Smooth muscle cell (in vitro differentiated cells): ENCODE results near the gene XPO6. TPM values are rescaled to one million over a fixed set of nuclear protein-coding genes. Genes with fewer than 3 reads are reported as not detected.

ENCODE experiments used
- DNase-seq: peaks from one replicate; lab custom pipeline; 2025; ENCODE audit not compliant: unreplicated experiment; lab: John Stamatoyannopoulos, UW
- H2AFZ ChIP-seq: fragments of 200-600 bp; sonication (generic); 2 replicates; pipeline ENCODE4 v1.6.0; 2016; ENCODE audit warnings: antibody characterized with exemption, low read depth, mild to moderate bottlenecking
- H3F3A ChIP-seq: fragments of 200-600 bp; sonication (generic); 2 replicates; pipeline ENCODE4 v1.6.0; 2017; ENCODE audit warnings: antibody characterized with exemption, low read depth
- H3K27ac ChIP-seq: fragments of 200-600 bp; sonication (generic); 2 replicates; pipeline ENCODE4 v1.5.1; 2016; ENCODE audit warnings: low read depth, mild to moderate bottlenecking
- H3K27me3 ChIP-seq: fragments of 200-600 bp; sonication (generic); 2 replicates; pipeline ENCODE4 v1.6.1; 2016; ENCODE audit warnings: low read depth, mild to moderate bottlenecking
- H3K36me3 ChIP-seq: fragments of 200-600 bp; sonication (generic); 2 replicates; pipeline ENCODE4 v1.5.1; 2016; ENCODE audit warnings: low read depth
- H3K4me1 ChIP-seq: fragments of 200-600 bp; sonication (generic); 2 replicates; pipeline ENCODE4 v1.5.1; 2016; ENCODE audit warnings: low read depth
- H3K4me2 ChIP-seq: fragments of 200-600 bp; sonication (generic); 2 replicates; pipeline ENCODE4 v1.6.0; 2016; ENCODE audit warnings: mild to moderate bottlenecking
- H3K4me3 ChIP-seq: fragments of 200-600 bp; sonication (generic); 2 replicates; pipeline ENCODE4 v1.5.1; 2016; ENCODE audit warnings: mild to moderate bottlenecking
- H3K79me2 ChIP-seq: fragments of 200-600 bp; sonication (generic); 2 replicates; pipeline ENCODE4 v1.6.0; 2016; ENCODE audit warnings: low read depth, mild to moderate bottlenecking
- H3K9ac ChIP-seq: fragments of 200-600 bp; sonication (generic); 2 replicates; pipeline ENCODE4 v1.6.0; 2016; ENCODE audit warnings: low read depth
- H3K9me3 ChIP-seq: fragments of 200-600 bp; sonication (generic); replicated peaks from 2 replicates; pipeline ENCODE4 v1.5.1; 2016; ENCODE audit warnings: low read depth
- H4K20me1 ChIP-seq: fragments of 200-600 bp; sonication (generic); 2 replicates; pipeline ENCODE4 v1.6.0; 2016; ENCODE audit warnings: low read depth
- CTCF ChIP-seq: fragments of 200-600 bp; sonication (generic); IDR thresholded peaks from 2 replicates; pipeline ENCODE4 v1.5.1; 2017; ENCODE audit warnings: borderline replicate concordance, mild to moderate bottlenecking, antibody characterized with exemption; ENCODE audit not compliant: insufficient read depth, poor library complexity, severe bottlenecking
- WGBS: methylation state at CpG from one replicate; pipeline ENCODE4 v1.1.7; 2016; ENCODE audit warnings: low lambda C conversion rate; 5-methylcytosine and 5-hydroxymethylcytosine counted together
- polyA plus RNA-seq: library from polyadenylated mRNA; unstranded; fragments of >200 nt; fragmentation: Nextera tagmentation; extraction: Ambion mirVana; gene quantifications from 2 replicates; pipeline ENCODE4 v1.2.1, GENCODE V29; 2016
- total RNA-seq: library from RNA; depleted of rRNA; stranded (reverse); fragments of >200 nt; gene quantifications from 2 replicates; pipeline ENCODE4 v1.2.3, GENCODE V29; 2014

XPO6 gene
- total and polyA plus RNA-seq, 2 experiments from 2014 or later, result 42.1 to 82.1 TPM

DNA sequence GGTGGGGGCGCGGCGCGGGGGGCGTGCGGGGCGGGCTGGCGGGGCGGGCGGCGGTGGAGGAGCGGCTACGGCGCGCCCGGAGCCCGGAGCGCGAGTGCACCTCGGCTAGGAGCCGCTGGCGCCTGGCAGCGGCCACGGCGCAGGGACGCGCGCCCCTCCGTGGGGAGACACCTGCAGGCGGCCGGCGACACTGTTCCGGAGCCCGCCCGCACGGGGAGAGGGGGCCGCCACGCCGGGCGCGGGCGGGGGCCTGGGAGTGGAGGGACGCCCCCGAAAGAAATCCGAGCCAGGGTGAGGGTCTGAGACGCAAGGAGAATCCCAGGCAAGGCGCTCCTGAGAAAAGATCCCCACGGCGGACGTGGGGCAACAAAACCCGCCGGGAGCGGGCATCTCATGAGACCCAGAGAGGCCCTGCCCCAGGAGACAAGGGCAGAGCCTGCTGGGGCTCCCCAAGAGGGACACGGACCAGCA is 148.1 kb downstream of the XPO6 start, which contains the start of gene GSG1L:
GSG1L (minus strand) TSS at position 124 of the 471 bp plus-strand sequence. CDS start 290 bp downstream, outside the sequence.
- H3K4me2 ChIP-seq, result peak within 1 kb of the TSS; percentile 78
- H3K27ac ChIP-seq, result no peak within 1 kb of the TSS
- no peak within 1 kb of the TSS for H3K9ac ChIP-seq
- TF ChIP-seq CTCF, result no peak
- 8% methylated on average over 27 of the region's 54 CpGs for WGBS
- H3K27me3 ChIP-seq, result peaks cover 80% of the 10 kb centered on the region
- H2AFZ ChIP-seq, result no peak within 1 kb of the TSS
- H3K4me3 ChIP-seq, result peak within 1 kb of the TSS; percentile 31
- DNase-seq, result no peak
- no peaks in the 10 kb centered on the region for H3K36me3 ChIP-seq
- H4K20me1 ChIP-seq, result no peaks in the 10 kb centered on the region
- H3K79me2 ChIP-seq, result no peaks in the 10 kb centered on the region
- H3K4me1 ChIP-seq, result no peaks in the 10 kb centered on the region
- no peaks in the 10 kb centered on the region for H3F3A ChIP-seq
- H3K9me3 ChIP-seq, result no peaks in the 10 kb centered on the region

GRCh38 chr16:28062847-28063521 is 148.8 kb downstream of the XPO6 start:
- WGBS, result under 1% methylated on average over 48 of the region's 99 CpGs
- no peaks in the 10 kb centered on the region for H3K79me2 ChIP-seq
- no peak overlapping the region for H2AFZ ChIP-seq
- H3K9ac ChIP-seq, result no peak overlapping the region
- H3K9me3 ChIP-seq, result no peaks in the 10 kb centered on the region
- TF ChIP-seq CTCF, result no peak
- no peaks in the 10 kb centered on the region for H3K4me1 ChIP-seq
- H3K36me3 ChIP-seq, result no peaks in the 10 kb centered on the region
- peak overlapping the region; percentile 31 for H3K4me3 ChIP-seq
- H4K20me1 ChIP-seq, result no peaks in the 10 kb centered on the region
- H3F3A ChIP-seq, result no peaks in the 10 kb centered on the region
- H3K4me2 ChIP-seq, result peak overlapping the region; percentile 78
- DNase-seq, result no peak
- peaks cover 80% of the 10 kb centered on the region for H3K27me3 ChIP-seq
- H3K27ac ChIP-seq, result no peak overlapping the region

- H3K4me1 ChIP-seq, result no peaks in the 10 kb centered on the region
- H3K79me2 ChIP-seq, result no peaks in the 10 kb centered on the region
- peak overlapping the region; percentile 78 for H3K4me2 ChIP-seq
Observed at GRCh38 chr16:28062261-28062846, 149.4 kb downstream of the XPO6 start.

More at GRCh38 chr16:28062261-28062846, 149.4 kb downstream of the XPO6 start:
- peak overlapping the region; percentile 31 for H3K4me3 ChIP-seq
- TF ChIP-seq CTCF, result no peak
- no peak overlapping the region for H3K9ac ChIP-seq
- H3K36me3 ChIP-seq, result no peaks in the 10 kb centered on the region
- H3K27ac ChIP-seq, result no peak overlapping the region
- H4K20me1 ChIP-seq, result no peaks in the 10 kb centered on the region
- no peaks in the 10 kb centered on the region for H3K9me3 ChIP-seq
- no peaks in the 10 kb centered on the region for H3F3A ChIP-seq
- DNase-seq, result no peak
- no peak overlapping the region for H2AFZ ChIP-seq
- H3K27me3 ChIP-seq, result peaks cover 80% of the 10 kb centered on the region
- 47% methylated on average over 16 of the region's 39 CpGs for WGBS
